Measurements from ENCODE around the gene SENP6.

- TF ChIP-seq EZH2phosphoT487 (IDR thresholded peaks at IDR 0.05; ENCODE audit: low read depth, severe bottlenecking, unreplicated experiment) (no peak), CTCF (IDR thresholded peaks at IDR 0.05; ENCODE audit: poor library complexity) (no peak)
Observed at GRCh38 chr6:75748743-75749538, 147.3 kb downstream of the SENP6 start, which contains the start of gene MYO6.

Measured in hepatocyte (in vitro differentiated cells).